ENCODE results near the gene MAPK11.

Gene MAPK11

GRCh38 chr22:50215297-50216054 is 54.7 kb downstream of the MAPK11 start:
- H3K4me3 ChIP-seq (ENCODE audit: low read depth, low read length): no peak overlapping the region
- DNase-seq (ENCODE audit: low read depth): no peak
- no peak for TF ChIP-seq CTCF (IDR thresholded peaks at IDR 0.05; ENCODE audit: insufficient read depth, low read depth, low read length, missing control alignments)
